Body of pancreas (tissue), 4 donors: ENCODE results near the gene BUD31.

ENCODE experiments used
- CTCF ChIP-seq, 7 experiments: fragments of 450-650 bp in 4 of 7; fragments of 200-600 bp in 3 of 7; sonication (generic) in 3 of 7; IDR thresholded peaks; one replicate each; pipeline ENCODE4 v1.5.1; 2016 to 2019; ENCODE audit warnings: antibody characterized with exemption in 7 of 7
- POLR2A ChIP-seq, 3 donors: fragments of 450-650 bp; IDR thresholded peaks; one replicate each; pipeline ENCODE4 v1.6.1; 2016; ENCODE audit warnings: antibody characterized with exemption in 3 of 3, mild to moderate bottlenecking in 2 of 3

- TF ChIP-seq CTCF (IDR thresholded peaks at IDR 0.05), result no peak
- TF ChIP-seq POLR2A (IDR thresholded peaks at IDR 0.05), result no peak
Observed at GRCh38 chr7:99451936-99452335, 43.2 kb downstream of the BUD31 start.
